ENCODE data around the gene SYNE1. TPM values are rescaled to one million over a fixed set of nuclear protein-coding genes. Genes with fewer than 3 reads are reported as not detected.
"Not testable (repeated sequence)": the region's sequence is repeated elsewhere in the genome, so short reads cannot be mapped to it uniquely, and the experiment has no call there.

Gene SYNE1
- total RNA-seq, 1 donor from 2014 or later = 166 TPM

- intact Hi-C loops (cut with DNase I) = no loop called here
- H3K27ac ChIP-seq = no peak overlapping the region
- H3K4me3 ChIP-seq = no peak overlapping the region
- H3K9me3 ChIP-seq = no peaks in the 10 kb centered on the region
- TF ChIP-seq CTCF (IDR thresholded peaks at IDR 0.05) = no peak
- no peak for ATAC-seq
- peaks cover 20% of the 10 kb centered on the region for H3K4me1 ChIP-seq
- H3K27me3 ChIP-seq (ENCODE audit: low read depth) = no peaks in the 10 kb centered on the region
- DNase-seq = no peak
- no peaks in the 10 kb centered on the region for H3K36me3 ChIP-seq
These were observed 5.8 kb downstream of the SYNE1 start for GRCh38 chr6:152631376-152631775.

- ATAC-seq = no peak
These were observed 6.3 kb downstream of the SYNE1 start for GRCh38 chr6:152630832-152631231.

GRCh38 chr6:152625213-152625612 lies 11.9 kb downstream of the SYNE1 start:
- no peak for TF ChIP-seq CTCF (IDR thresholded peaks at IDR 0.05)
- Histone ChIP-seq H3K9me3 (no peaks in the 10 kb centered on the region), H3K4me3 (no peak overlapping the region), H3K27ac (no peak overlapping the region), H3K4me1 (no peaks in the 10 kb centered on the region), H3K36me3 (no peaks in the 10 kb centered on the region), H3K27me3 (ENCODE audit: low read depth) (no peaks in the 10 kb centered on the region)
- no peak for ATAC-seq
- no peak for DNase-seq
- intact Hi-C loops (cut with DNase I) = no loop called here

More at GRCh38 chr6:152630832-152631231, 6.3 kb downstream of the SYNE1 start:
- Histone ChIP-seq H3K27ac (no peak overlapping the region), H3K4me3 (no peak overlapping the region), H3K9me3 (no peaks in the 10 kb centered on the region), H3K27me3 (ENCODE audit: low read depth) (no peaks in the 10 kb centered on the region), H3K36me3 (no peaks in the 10 kb centered on the region), H3K4me1 (peaks cover 15% of the 10 kb centered on the region)
- no peak for TF ChIP-seq CTCF (IDR thresholded peaks at IDR 0.05)
- DNase-seq = no peak
- intact Hi-C loops (cut with DNase I) = no loop called here

GRCh38 chr6:152614776-152615175 lies 22.4 kb downstream of the SYNE1 start:
- H3K4me3 ChIP-seq; H3K9me3 ChIP-seq; H3K4me1 ChIP-seq; intact Hi-C loops (cut with DNase I); H3K36me3 ChIP-seq; DNase-seq; H3K27ac ChIP-seq; H3K27me3 ChIP-seq (ENCODE audit: low read depth); ATAC-seq: not testable (repeated sequence)

GRCh38 chr6:152609125-152609670 lies 28.0 kb downstream of the SYNE1 start:
- H3K27ac ChIP-seq = no peak overlapping the region
- no peak overlapping the region for H3K4me3 ChIP-seq
- no peak for ATAC-seq
- no peaks in the 10 kb centered on the region for H3K9me3 ChIP-seq
- no peak for TF ChIP-seq CTCF (IDR thresholded peaks at IDR 0.05)
- intact Hi-C loops (cut with DNase I) = no loop called here
- DNase-seq = no peak
- H3K27me3 ChIP-seq (ENCODE audit: low read depth) = no peaks in the 10 kb centered on the region
- H3K36me3 ChIP-seq = no peaks in the 10 kb centered on the region
- no peaks in the 10 kb centered on the region for H3K4me1 ChIP-seq

GRCh38 chr6:152605941-152606340 lies 31.2 kb downstream of the SYNE1 start:
- no peaks in the 10 kb centered on the region for H3K36me3 ChIP-seq
- no peak for TF ChIP-seq CTCF (IDR thresholded peaks at IDR 0.05)
- H3K27ac ChIP-seq = no peak overlapping the region
- H3K4me3 ChIP-seq = no peak overlapping the region
- intact Hi-C loops (cut with DNase I) = no loop called here
- DNase-seq = no peak
- ATAC-seq = no peak
- H3K4me1 ChIP-seq = no peaks in the 10 kb centered on the region
- no peaks in the 10 kb centered on the region for H3K27me3 ChIP-seq (ENCODE audit: low read depth)
- H3K9me3 ChIP-seq = no peaks in the 10 kb centered on the region

All from lower lobe of right lung (tissue), 2 donors.